ENCODE results near the gene EIF3L.

- TF ChIP-seq POLR2AphosphoS5 (IDR thresholded peaks at IDR 0.05; ENCODE audit: low read depth, low read length) = no peak
- TF ChIP-seq POLR2A (IDR thresholded peaks at IDR 0.05; ENCODE audit: low read depth, low read length) = no peak
These were observed 45.4 kb upstream of the EIF3L start for GRCh38 chr22:37803639-37804351.
